ENCODE results near the gene PGK2. TPM values are rescaled to one million over a fixed set of nuclear protein-coding genes. Genes with fewer than 3 reads are reported as not detected.

Gene PGK2
- total RNA-seq, 1 donor: not detected

- no peak for DNase-seq (ENCODE audit: low read depth)
- no peak overlapping the region for H3K4me3 ChIP-seq (ENCODE audit: low read depth, low read length)
- no peak for TF ChIP-seq CTCF (IDR thresholded peaks at IDR 0.05; ENCODE audit: insufficient read depth, low read length)
Measured at GRCh38 chr6:49782293-49782692, 4.8 kb downstream of the PGK2 start.

- no peak for TF ChIP-seq CTCF (IDR thresholded peaks at IDR 0.05; ENCODE audit: insufficient read depth, low read length)
Measured at GRCh38 chr6:49776444-49776843, 10.6 kb downstream of the PGK2 start.

GRCh38 chr6:49775043-49775442 lies 12.0 kb downstream of the PGK2 start:
- no peak for DNase-seq (ENCODE audit: low read depth)
- TF ChIP-seq CTCF (IDR thresholded peaks at IDR 0.05; ENCODE audit: insufficient read depth, low read length): no peak
- H3K4me3 ChIP-seq (ENCODE audit: low read depth, low read length): no peak overlapping the region

More at GRCh38 chr6:49776444-49776843, 10.6 kb downstream of the PGK2 start:
- no peak for DNase-seq (ENCODE audit: low read depth)
- no peak overlapping the region for H3K4me3 ChIP-seq (ENCODE audit: low read depth, low read length)

- no peak for TF ChIP-seq CTCF (IDR thresholded peaks at IDR 0.05; ENCODE audit: insufficient read depth, low read length)
- H3K4me3 ChIP-seq (ENCODE audit: low read depth, low read length): no peak overlapping the region
- no peak for DNase-seq (ENCODE audit: low read depth)
Measured at GRCh38 chr6:49772285-49772684, 14.8 kb downstream of the PGK2 start.

GRCh38 chr6:49766762-49767161 lies 20.3 kb downstream of the PGK2 start:
- H3K4me3 ChIP-seq (ENCODE audit: low read depth, low read length): no peak overlapping the region
- TF ChIP-seq CTCF (IDR thresholded peaks at IDR 0.05; ENCODE audit: insufficient read depth, low read length): no peak
- DNase-seq (ENCODE audit: low read depth): no peak

- H3K4me3 ChIP-seq (ENCODE audit: low read depth, low read length): no peak overlapping the region
- no peak for TF ChIP-seq CTCF (IDR thresholded peaks at IDR 0.05; ENCODE audit: insufficient read depth, low read length)
- DNase-seq (ENCODE audit: low read depth): no peak
Measured at GRCh38 chr6:49764571-49765236, 22.4 kb downstream of the PGK2 start.

- TF ChIP-seq CTCF (IDR thresholded peaks at IDR 0.05; ENCODE audit: insufficient read depth, low read length): no peak
- H3K4me3 ChIP-seq (ENCODE audit: low read depth, low read length): no peak within 1 kb of the TSS
- no peak for DNase-seq (ENCODE audit: low read depth)
Measured at GRCh38 chr6:49744259-49744658, 42.8 kb downstream of the PGK2 start, which contains the start of gene CRISP3. Gene CRISP3, minus strand, starts transcription at chr6:49744388. Its CDS starts 21 bp downstream, at chr6:49744367.
